ENCODE results near the gene ASTN2.

DNA sequence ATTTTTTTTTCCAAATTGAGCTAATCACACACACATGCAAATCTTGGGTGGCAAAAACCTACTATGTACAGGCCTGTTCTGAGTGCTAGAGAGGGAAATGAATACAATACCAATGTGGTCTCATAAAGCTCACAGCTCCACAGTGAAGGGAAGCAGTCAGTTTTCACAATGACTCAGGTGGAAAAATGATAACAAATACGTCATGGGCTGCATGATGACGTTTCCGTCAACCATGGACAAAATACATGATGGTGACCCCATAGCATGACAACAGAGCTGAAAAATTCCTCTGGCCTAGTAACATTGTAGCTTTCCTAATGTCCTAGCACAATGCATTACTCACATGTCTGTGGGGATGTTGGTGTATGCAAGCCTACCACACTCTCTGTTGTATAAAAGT, 475.2 kb downstream of the ASTN2 start:
- TF ChIP-seq, protein P1, sequence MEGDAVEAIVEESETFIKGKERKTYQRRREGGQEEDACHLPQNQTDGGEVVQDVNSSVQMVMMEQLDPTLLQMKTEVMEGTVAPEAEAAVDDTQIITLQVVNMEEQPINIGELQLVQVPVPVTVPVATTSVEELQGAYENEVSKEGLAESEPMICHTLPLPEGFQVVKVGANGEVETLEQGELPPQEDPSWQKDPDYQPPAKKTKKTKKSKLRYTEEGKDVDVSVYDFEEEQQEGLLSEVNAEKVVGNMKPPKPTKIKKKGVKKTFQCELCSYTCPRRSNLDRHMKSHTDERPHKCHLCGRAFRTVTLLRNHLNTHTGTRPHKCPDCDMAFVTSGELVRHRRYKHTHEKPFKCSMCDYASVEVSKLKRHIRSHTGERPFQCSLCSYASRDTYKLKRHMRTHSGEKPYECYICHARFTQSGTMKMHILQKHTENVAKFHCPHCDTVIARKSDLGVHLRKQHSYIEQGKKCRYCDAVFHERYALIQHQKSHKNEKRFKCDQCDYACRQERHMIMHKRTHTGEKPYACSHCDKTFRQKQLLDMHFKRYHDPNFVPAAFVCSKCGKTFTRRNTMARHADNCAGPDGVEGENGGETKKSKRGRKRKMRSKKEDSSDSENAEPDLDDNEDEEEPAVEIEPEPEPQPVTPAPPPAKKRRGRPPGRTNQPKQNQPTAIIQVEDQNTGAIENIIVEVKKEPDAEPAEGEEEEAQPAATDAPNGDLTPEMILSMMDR (IDR thresholded peaks at IDR 0.05 in 2 of 3, conservative IDR thresholded peaks at IDR 0.05 in 1 of 3; ENCODE audit: borderline replicate concordance in 1 of 3, insufficient read depth in 1 of 3, low read depth in 2 of 3, low read length in 2 of 3): no peak
- TF ChIP-seq FOSL1 (IDR thresholded peaks at IDR 0.05; ENCODE audit: low read depth): no peak
- TF ChIP-seq TCF7L2 (IDR thresholded peaks at IDR 0.05; ENCODE audit: borderline replicate concordance, extremely low read depth, insufficient read depth, insufficient read length): no peak
- TF ChIP-seq POLR2AphosphoS5 (IDR thresholded peaks at IDR 0.05; ENCODE audit: low read depth, low read length): no peak
- no peak for TF ChIP-seq YY1 (IDR thresholded peaks at IDR 0.05; ENCODE audit: extremely low read depth, insufficient replicate concordance, low read depth, low read length)
- no peak for TF ChIP-seq EGR1 (IDR thresholded peaks at IDR 0.05; ENCODE audit: low read depth)
- TF ChIP-seq, protein P2, sequence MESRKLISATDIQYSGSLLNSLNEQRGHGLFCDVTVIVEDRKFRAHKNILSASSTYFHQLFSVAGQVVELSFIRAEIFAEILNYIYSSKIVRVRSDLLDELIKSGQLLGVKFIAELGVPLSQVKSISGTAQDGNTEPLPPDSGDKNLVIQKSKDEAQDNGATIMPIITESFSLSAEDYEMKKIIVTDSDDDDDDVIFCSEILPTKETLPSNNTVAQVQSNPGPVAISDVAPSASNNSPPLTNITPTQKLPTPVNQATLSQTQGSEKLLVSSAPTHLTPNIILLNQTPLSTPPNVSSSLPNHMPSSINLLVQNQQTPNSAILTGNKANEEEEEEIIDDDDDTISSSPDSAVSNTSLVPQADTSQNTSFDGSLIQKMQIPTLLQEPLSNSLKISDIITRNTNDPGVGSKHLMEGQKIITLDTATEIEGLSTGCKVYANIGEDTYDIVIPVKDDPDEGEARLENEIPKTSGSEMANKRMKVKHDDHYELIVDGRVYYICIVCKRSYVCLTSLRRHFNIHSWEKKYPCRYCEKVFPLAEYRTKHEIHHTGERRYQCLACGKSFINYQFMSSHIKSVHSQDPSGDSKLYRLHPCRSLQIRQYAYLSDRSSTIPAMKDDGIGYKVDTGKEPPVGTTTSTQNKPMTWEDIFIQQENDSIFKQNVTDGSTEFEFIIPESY (IDR thresholded peaks at IDR 0.05; ENCODE audit: extremely low read depth, insufficient replicate concordance, low read length): no peak
- no peak for TF ChIP-seq CEBPB (IDR thresholded peaks at IDR 0.05; ENCODE audit: low read depth)
- TF ChIP-seq EZH2 (IDR thresholded peaks at IDR 0.05): no peak
- TF ChIP-seq EZH2phosphoT487 (IDR thresholded peaks at IDR 0.05; ENCODE audit: borderline replicate concordance): no peak
- TF ChIP-seq SIN3A (IDR thresholded peaks at IDR 0.05; ENCODE audit: low read depth): no peak
- TF ChIP-seq ZNF274 (IDR thresholded peaks at IDR 0.05; ENCODE audit: low read depth, low read length): no peak
